ENCODE data around the gene PLXNA4.

Gene PLXNA4

GRCh38 chr7:132226957-132227290, 349.3 kb downstream of the PLXNA4 start:
- no peak for DNase-seq

- DNase-seq = no peak
Measured at GRCh38 chr7:132226046-132226956, 350.0 kb downstream of the PLXNA4 start.

GRCh38 chr7:132225216-132226030, 350.8 kb downstream of the PLXNA4 start:
- DNase-seq = no peak

- no peak for DNase-seq
Measured at GRCh38 chr7:132221356-132221755, 354.9 kb downstream of the PLXNA4 start.

GRCh38 chr7:132220060-132220459, 356.2 kb downstream of the PLXNA4 start:
- DNase-seq = no peak

GRCh38 chr7:132218876-132219275, 357.4 kb downstream of the PLXNA4 start:
- DNase-seq = no peak

- no peak for DNase-seq
Measured at GRCh38 chr7:132216847-132217525, 359.3 kb downstream of the PLXNA4 start.

GRCh38 chr7:132214452-132214851, 361.8 kb downstream of the PLXNA4 start:
- DNase-seq = no peak

GRCh38 chr7:132213583-132213982, 362.7 kb downstream of the PLXNA4 start:
- no peak for DNase-seq

- no peak for DNase-seq
Measured at GRCh38 chr7:132211971-132212370, 364.3 kb downstream of the PLXNA4 start.

GRCh38 chr7:132210821-132211220, 365.4 kb downstream of the PLXNA4 start:
- no peak for DNase-seq

- DNase-seq = no peak
Measured at GRCh38 chr7:132207782-132208181, 368.5 kb downstream of the PLXNA4 start.

GRCh38 chr7:132207211-132207610, 369.1 kb downstream of the PLXNA4 start:
- DNase-seq = no peak

GRCh38 chr7:132206594-132206993, 369.7 kb downstream of the PLXNA4 start:
- DNase-seq = no peak

GRCh38 chr7:132205509-132205908, 370.8 kb downstream of the PLXNA4 start:
- no peak for DNase-seq

- no peak for DNase-seq
Measured at GRCh38 chr7:132203021-132203420, 373.2 kb downstream of the PLXNA4 start.

GRCh38 chr7:132202541-132202940, 373.7 kb downstream of the PLXNA4 start:
- no peak for DNase-seq

GRCh38 chr7:132200141-132200540, 376.1 kb downstream of the PLXNA4 start:
- DNase-seq = no peak

- DNase-seq = no peak
Measured at GRCh38 chr7:132199626-132200025, 376.6 kb downstream of the PLXNA4 start.

- DNase-seq = no peak
Measured at GRCh38 chr7:132197772-132198171, 378.5 kb downstream of the PLXNA4 start.

GRCh38 chr7:132193898-132194297, 382.4 kb downstream of the PLXNA4 start:
- no peak for DNase-seq

GRCh38 chr7:132192809-132193208, 383.5 kb downstream of the PLXNA4 start:
- no peak for DNase-seq

GRCh38 chr7:132191418-132191817, 384.9 kb downstream of the PLXNA4 start:
- DNase-seq = no peak

All from activated naive CD4-positive, alpha-beta T cell treated with Interleukin-2 at 50 U/mL for 16 hours (primary cell).